Fibroblast of pulmonary artery (primary cell): ENCODE measurements around the gene CNGA3.

ENCODE experiments used
- DNase-seq: peaks from one replicate; pipeline ENCODE4 v3.0.0-alpha.2; 2010; ENCODE audit warnings: low read depth
- H3K4me3 ChIP-seq: replicated peaks from 2 replicates; pipeline ENCODE4 v1.5.1; 2011; ENCODE audit warnings: low read depth, mild to moderate bottlenecking, control low read depth, low read length, moderate library complexity
- TF ChIP-seq, protein P1 (sequence below): IDR thresholded peaks from 2 replicates; pipeline ENCODE4 v1.5.1; 2011; ENCODE audit warnings: mild to moderate bottlenecking, control low read depth, low read length, inconsistent platforms; ENCODE audit errors: missing control alignments

CNGA3 gene

DNA sequence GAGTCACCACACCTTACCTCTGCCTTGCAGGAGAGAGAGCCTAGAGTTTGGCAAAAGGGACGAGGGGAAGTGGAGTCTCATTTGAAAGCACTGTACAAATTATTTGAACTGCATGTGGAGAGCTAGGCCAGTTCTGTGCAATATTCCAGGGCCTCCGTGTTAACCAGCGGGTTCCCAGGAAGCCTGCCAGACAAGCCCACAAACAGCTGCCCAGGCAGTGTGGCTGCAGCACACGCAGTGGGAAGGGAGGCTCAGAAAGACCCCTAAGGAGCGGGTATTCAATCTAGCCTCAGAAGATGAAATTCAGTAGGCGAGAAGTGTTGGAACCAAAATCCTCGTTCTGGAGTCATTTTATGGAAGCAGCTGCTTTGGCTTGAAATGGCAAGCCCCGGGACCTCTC lies 30.7 kb downstream of the CNGA3 start:
- no peak for DNase-seq
- TF ChIP-seq, protein P1, sequence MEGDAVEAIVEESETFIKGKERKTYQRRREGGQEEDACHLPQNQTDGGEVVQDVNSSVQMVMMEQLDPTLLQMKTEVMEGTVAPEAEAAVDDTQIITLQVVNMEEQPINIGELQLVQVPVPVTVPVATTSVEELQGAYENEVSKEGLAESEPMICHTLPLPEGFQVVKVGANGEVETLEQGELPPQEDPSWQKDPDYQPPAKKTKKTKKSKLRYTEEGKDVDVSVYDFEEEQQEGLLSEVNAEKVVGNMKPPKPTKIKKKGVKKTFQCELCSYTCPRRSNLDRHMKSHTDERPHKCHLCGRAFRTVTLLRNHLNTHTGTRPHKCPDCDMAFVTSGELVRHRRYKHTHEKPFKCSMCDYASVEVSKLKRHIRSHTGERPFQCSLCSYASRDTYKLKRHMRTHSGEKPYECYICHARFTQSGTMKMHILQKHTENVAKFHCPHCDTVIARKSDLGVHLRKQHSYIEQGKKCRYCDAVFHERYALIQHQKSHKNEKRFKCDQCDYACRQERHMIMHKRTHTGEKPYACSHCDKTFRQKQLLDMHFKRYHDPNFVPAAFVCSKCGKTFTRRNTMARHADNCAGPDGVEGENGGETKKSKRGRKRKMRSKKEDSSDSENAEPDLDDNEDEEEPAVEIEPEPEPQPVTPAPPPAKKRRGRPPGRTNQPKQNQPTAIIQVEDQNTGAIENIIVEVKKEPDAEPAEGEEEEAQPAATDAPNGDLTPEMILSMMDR = no peak

DNA sequence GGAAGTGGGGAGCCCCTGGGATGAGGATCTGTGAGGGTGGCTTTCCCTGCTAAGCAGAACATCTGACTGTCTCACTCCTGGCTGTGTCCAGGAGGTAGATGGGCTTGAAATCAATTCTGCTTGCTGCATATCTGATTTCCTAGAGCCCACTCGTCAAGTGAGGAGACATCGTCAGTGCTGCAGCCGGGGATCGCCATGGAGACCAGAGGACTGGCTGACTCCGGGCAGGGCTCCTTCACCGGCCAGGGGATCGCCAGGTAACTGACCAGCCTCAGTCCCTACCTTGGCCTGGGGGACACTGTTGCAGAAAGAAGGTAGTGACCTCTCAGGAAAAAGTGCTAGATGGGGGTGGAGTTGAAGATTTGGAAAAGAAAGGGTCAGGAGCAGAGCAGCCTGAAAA lies 31.3 kb downstream of the CNGA3 start:
- H3K4me3 ChIP-seq = no peak overlapping the region
- TF ChIP-seq, protein P1 = no peak
- DNase-seq = no peak

More for the DNA sequence above, 30.7 kb downstream of the CNGA3 start:
- no peak overlapping the region for H3K4me3 ChIP-seq

DNA sequence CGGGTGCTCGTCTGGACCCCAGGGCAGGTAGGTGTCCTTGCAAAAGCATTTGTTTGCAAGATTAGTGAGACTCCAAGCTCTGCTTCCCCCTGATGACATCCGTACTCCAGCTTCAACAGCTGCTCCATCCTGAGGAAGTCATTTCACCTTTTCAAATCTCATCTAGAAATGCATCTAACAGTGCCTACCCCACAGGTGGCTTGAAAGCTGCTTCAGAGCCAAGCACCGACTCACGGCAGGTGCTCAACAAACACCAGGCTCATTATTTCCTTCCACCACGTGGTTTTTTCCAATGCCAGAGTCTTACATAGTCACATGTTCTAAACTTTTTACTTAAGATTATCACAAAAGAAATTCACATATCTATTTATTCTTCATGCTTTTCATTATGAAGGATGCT lies 31.9 kb downstream of the CNGA3 start:
- no peak for DNase-seq
- H3K4me3 ChIP-seq = no peak overlapping the region
- TF ChIP-seq, protein P1 = no peak

DNA sequence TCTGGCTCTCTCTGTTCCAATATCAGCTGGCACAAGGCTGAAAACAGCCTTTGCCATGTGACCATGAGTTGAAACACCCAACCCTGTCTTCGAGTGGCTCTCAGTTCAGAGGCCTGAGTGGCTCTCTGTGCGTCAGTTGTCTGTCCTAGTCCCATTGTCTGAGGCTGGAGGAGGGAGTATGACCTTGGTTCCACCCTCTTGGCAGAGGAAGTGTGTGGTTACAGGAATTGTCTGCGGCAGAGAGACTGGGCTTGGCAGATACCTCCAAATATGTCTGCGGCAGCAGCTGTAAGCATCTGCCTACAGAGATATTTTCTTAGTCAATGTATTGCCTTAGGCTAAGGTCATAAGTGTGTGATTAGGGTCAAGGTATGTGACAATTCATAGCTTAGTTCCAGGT lies 32.6 kb downstream of the CNGA3 start:
- H3K4me3 ChIP-seq = no peak overlapping the region
- DNase-seq = peak; percentile 87
- TF ChIP-seq, protein P1 = no peak

DNA sequence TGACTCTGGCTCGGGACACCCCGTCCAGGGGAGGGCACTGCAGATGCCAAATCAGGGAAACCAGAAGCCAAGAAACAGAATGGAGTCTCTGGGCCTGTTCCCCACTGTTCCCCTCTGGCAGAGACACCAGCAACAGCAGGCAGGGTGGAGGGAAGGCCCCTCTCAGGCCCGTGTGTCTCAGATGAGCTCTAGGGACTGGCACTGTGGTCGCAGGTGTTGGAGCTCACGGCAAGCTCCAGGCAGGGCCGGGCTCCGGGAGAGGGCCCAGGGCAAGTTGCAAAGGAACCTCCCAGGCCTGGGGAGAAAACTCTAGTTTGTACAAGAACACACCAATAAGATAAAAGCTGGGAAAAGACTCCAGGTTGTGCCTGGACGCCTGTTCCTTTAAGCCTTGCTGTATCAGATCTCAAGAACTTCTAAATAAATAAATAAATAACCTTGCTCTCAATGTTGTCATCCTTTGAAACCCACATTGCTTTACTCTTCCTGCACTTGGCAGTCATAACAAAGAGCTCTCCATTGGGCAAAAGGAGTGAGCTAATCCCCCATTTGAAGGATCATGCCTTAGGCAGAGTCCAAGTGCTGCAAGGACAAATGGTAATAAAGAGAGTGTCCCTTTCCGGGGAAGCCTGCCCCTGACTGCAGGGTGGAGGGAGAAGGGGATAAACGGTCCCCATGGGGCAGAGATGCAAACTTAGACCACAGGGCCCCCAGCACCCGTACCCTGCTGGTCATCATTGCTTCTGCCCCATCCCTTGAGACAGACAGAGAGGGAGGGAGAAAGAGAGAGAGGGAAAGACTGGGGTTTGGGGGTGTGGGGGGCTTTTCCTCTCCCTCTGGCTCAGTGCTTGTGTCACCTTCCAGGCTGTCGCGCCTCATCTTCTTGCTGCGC lies 33.3 kb downstream of the CNGA3 start:
- TF ChIP-seq, protein P1 = no peak
- no peak overlapping the region for H3K4me3 ChIP-seq
- peak; percentile 20 for DNase-seq

DNA sequence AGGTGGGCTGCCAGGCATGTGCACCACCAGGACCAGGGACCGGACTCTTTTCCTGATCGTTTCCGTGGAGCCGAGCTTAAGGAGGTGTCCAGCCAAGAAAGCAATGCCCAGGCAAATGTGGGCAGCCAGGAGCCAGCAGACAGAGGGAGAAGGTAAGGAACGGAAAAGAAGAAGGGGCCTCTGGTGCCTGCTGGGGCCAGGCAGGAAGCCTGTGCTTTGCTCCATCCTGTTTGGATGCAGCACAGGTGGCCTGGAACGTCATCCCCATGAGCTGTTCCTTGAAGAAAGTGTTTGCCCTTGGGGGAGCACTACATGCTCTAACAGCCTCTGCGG lies 33.9 kb downstream of the CNGA3 start:
- DNase-seq = no peak
- H3K4me3 ChIP-seq = no peak overlapping the region
- TF ChIP-seq, protein P1 = no peak

DNA sequence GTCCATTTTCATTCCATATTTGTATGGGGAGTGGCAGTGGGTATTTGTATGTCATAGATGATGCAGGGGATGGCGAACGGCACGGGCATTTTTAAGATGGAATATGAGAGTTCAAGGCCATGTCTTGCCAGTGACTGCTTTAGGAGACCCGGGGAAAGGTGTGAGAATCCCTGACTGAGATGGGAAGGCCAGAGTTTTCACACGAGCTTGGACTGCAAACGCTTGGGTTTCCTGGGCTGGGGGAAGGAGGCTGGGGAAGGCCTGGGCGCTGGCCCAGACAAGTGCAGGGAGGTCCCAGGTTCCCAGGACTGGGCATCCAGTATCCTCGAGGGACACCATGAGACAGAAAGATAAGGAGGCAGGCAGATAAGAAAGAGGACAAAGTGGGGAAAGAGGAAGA lies 35.2 kb downstream of the CNGA3 start:
- DNase-seq = no peak
- TF ChIP-seq, protein P1 = no peak
- no peak overlapping the region for H3K4me3 ChIP-seq
